Superior temporal gyrus (tissue), 1 donor: ENCODE measurements around the gene CENPV.
"Not testable (repeated sequence)": the region's sequence is repeated elsewhere in the genome, so short reads cannot be mapped to it uniquely, and the experiment has no call there.

Experiments used
- DNase-seq: peaks from one replicate; pipeline ENCODE4 v3.0.0-alpha.2; 2016; ENCODE audit errors: extremely low spot score

The CENPV gene

DNA sequence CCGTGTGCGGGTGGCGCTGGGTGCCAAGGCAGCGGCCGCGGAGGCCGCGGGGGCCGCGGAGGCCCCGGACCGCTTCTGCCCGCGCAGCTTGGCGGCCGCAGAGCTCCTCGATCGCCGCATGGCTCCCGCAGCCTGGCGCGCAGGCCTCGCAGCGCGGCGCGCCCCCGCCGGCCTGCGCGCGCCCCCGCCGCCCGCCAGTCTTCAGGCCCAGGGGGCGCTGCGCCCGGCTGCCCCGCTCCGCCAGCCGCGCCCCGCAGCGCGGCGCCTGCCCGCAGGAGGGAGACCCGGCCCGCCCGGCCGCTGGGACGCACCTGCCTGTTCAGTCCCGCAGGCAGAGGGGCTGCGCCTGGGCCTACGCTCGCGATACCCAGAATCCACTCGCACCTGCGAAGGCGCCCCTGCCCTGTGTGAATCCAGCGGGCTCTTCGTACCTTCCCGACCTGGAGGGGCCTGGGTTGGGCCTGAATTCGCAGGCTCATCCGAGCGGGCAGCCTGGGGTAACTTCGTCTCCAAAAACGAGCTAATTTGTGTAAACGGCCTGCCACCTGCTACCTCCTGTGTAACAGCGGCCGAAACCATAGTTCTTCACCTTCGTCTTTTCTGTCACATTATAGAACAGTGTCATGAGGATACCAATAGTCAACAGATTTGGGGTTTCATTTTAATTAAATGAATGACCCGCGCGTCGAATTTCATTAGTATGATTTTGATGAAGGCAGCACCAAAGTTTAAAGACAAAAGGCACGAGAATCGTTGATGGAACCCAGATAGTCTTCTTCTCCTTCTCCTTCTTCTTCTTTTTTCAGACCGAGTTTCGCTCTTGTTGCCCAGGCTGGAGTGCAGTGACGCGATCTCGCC is at the start of gene CENPV:
TSS of gene CENPV (minus strand) at position 153 of the 858 bp plus-strand sequence. CDS start at position 120, 33 bp downstream.
- no peak for DNase-seq

DNA sequence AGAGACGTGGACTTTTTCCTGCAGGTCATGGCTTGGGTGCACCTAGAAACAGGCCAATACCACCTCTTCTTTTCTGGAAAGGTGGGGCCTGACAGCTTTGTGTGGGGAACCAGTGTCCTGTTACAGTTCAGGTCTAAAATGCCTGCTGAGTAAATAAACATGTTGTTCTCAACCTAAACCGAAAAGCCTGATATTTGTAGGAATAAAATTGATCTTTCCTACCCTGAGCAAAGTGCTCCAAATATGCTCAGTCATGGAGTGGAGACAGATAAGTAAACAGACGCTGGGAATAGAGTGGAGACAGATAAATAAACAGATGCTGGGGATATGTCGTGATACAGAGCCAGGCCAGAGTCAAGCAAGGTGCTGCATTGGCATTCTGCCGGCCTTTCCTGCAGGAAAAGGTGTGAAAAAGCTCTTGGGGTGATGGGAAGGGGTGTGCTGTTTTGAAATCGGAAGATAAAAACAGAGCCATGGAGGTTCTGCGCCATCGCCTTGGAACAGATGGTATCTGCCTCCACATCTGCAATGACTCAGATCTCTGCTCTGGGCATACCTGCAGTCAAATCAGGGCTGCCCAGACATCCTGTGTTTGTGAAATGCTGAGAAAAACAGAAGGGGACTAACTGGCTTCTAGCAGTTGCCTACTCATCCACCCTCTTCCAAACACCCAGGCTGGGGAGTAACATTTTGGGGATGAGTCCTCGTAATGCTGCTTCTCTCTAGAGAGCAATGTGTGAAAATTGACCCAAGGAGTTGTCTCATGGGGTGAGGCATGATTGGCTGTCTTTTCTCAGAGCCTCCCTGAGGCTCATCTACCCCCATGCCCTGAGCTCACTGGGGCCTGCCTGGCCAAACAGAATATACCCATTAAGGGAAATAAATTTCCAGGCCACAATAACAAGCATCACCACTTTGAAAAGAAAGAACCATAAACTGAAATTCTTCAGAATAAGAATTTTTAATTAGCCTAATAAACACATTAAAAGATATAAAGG is 45.3 kb upstream of the CENPV start:
- peak; percentile 29 for DNase-seq

DNA sequence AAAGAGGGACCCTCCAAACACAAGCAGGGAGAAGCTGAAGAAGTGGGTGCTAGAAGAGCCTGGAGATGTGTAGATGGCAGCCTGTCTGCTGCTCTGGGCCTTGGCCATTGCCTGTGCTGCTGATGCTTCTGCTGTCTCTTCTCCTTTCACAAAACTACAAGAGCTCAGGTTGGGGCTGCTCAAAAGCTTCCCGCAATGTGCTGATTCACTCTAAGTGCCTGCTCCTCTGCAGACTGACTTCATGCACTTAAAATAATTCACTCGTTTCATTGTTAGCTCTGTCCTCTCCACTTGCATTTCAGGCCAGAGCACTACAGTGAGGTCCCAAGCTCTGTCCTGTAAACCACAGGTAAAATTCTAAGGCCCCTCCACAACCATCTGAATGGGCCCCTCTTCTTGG is 43.4 kb upstream of the CENPV start:
- peak; percentile 45 for DNase-seq

DNA sequence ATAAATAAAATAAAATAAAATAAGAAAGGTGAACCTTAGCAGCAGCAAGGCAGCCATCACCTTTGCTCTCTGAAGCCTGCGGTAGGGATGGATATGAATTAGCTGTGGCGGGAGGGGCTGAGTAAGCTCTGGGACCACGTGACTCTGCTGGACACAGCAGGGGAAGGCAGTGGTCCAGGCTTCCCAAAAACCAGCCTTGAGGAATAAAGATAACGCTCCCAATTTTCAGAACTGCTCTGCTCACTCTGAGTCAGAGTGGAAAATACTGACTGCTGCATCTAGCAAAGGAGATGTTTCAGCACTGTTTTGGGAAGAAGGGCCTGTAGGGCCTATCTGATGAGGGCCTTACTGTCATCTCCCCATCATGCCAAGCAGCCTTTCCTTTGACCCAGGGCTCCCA is 42.6 kb upstream of the CENPV start:
- not testable (repeated sequence) for DNase-seq

DNA sequence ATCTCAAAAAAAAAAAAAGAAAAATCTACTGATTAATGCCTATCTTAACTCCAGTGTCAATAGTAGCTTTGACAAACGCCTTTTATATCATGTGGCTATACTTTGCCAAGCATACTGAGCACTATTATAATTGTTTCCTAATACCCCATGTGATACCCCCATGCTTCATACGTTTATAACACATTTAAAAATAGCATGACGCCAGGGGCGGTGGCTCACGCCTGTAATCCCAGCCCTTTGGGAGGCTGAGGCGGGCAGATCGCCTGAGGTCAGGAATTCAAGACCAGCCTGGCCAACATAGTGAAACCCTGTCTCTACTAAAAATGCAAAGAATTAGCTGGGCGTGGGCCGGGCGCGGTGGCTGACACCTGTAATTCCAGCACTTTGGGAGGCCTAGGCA is 39.2 kb upstream of the CENPV start:
- not testable (repeated sequence) for DNase-seq

DNA sequence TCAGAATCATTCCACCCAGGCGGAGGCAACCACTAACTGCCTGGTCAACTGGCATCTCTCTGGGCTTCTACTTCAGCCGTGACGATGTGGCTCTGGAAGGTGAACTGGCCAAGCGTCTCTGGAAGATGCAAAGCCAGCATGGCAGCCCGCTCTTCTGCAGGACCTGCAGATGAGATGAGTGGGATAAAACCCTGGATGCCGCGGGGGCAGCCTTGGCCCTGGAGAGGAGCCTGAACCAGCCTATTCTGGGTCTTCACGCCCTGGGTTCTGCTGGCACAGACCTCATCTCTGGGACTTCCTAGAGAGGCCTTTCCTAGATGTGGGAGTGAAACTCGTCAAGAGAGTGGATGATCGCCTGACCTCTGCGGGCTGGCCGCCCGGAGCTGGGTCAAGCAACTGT is 38.2 kb upstream of the CENPV start:
- no peak for DNase-seq

DNA sequence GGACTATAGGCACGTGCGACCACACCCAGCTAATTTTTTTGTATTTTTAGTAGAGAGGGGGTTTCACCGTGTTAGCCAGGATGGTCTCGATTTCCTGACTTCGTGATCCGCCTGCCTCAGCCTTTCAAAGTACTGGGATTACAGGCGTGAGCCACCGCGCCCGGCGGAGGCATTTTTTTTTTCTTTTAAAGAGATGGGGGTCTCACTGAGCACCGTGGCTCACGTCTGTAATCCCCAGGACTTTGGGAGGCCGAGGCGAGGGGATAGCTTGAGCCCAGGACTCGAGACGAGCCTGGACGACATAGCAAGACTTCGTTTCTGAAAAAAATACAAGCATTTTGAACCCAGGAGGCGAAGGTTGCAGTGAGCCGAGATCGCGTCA is 32.8 kb upstream of the CENPV start:
- not testable (repeated sequence) for DNase-seq

DNA sequence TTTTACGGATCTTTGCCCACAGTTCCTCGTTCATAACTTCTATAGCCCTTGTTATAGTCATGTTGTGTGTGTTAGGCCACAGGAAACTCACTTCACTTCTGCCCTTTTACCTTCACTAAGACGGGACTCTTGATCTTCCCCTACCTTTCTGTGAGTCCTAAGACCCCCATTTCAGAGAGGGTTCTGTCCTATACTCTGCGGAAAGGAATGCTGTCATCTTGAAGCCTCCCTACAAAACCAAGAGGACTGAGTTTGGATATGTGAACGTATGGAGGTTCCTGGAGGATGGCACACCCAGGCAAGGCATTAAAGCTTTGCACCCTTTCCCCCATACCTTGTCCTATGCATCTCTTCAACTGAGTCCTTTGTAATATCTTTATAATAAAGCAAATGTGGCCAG is 31.3 kb upstream of the CENPV start:
- no peak for DNase-seq

DNA sequence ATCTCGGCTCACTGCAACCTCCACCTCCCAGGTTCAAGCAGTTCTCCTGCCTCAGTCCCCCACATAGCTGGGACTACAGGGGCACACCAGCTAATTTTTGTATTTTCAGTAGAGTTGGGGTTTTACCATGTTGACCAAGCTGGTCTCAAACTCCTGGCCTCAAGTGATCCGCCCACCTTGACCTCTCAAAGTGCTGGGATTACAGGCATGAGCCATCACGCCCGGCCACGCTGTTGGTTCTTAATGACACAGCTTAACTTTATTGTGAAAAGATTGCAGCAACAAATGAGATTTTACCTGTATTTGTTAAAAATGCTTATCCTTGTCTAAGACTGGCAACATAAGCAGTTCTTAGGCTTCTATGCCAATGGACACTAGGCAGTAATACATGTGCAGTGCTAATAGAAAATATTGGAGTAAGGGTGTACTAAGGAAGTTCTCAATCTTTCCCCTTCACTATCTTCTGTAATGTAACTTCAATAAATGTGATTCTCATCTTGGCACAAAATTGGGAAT is 30.6 kb upstream of the CENPV start:
- no peak for DNase-seq

DNA sequence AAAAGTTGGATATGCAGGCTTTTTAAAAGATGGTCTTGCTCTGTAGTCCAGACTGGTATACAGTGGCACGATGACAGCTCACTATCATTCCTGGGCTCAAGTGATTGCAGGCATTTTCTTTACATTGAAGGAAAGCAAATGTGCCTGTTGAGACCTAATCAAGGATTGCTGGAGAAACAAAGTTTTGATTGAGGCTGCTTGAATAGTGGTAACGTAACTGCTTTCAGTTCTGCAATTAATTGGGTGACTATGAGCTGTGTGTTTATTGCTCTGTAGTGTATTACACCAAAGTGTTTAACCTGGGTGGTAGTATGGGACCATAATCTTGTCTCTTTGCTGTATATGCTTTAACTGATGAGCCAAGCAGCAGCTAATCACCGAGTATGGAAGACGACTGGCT is 29.9 kb upstream of the CENPV start:
- DNase-seq, result no peak

DNA sequence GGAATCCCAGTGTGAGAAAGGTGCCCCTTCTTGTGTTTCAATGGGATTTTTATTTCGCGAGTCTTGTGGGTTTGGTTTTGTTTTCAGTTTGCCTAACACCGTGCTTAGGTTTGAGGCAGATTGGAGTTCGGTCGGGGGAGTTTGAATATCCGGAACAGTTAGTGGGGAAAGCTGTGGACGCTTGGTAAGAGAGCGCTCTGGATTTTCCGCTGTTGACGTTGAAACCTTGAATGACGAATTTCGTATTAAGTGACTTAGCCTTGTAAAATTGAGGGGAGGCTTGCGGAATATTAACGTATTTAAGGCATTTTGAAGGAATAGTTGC is 28.2 kb upstream of the CENPV start:
- DNase-seq, result peak; percentile 56

DNA sequence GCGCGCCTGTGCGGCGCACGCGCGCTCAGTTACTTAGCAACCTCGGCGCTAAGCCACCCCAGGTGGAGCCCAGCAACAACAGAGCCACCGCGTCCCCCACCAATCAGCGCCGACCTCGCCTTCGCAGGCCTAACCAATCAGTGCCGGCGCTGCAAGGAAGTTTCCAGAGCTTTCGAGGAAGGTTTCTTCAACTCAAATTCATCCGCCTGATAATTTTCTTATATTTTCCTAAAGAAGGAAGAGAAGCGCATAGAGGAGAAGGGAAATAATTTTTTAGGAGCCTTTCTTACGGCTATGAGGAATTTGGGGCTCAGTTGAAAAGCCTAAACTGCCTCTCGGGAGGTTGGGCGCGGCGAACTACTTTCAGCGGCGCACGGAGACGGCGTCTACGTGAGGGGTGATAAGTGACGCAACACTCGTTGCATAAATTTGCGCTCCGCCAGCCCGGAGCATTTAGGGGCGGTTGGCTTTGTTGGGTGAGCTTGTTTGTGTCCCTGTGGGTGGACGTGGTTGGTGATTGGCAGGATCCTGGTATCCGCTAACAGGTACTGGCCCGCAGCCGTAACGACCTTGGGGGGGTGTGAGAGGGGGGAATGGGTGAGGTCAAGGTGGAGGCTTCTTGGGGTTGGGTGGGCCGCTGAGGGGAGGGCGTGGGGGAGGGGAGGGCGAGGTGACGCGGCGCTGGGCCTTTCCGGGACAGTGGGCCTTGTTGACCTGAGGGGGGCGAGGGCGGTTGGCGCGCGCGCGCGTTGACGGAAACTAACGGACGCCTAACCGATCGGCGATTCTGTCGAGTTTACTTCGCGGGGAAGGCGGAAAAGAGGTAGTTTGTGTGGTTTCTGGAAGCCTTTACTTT is 27.6 kb upstream of the CENPV start, which contains the start of gene UBB:
TSS of gene UBB (plus strand) at position 452 of the 856 bp plus-strand sequence. CDS start 817 bp downstream, outside the sequence.
- DNase-seq, result peak; percentile 98

DNA sequence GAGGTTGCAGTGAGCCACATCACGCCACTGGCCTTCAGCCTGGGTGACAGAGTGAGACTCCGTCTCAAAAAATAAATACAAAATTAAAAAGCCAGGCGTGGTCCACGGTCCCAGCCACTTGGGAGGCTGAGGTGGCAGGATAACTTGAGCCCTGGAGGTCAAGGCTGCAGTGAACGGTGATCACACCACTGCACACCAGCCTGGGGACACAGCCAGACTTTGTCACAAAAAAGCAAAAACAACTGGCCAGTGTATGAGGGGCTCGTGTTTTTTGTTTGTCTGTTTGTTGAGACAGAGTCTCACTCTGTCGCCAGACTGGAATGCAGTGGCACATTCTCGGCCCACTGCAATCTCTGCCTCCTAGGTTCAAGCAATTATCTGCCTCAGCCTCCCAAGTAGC is 26.4 kb upstream of the CENPV start:
- no peak for DNase-seq

DNA sequence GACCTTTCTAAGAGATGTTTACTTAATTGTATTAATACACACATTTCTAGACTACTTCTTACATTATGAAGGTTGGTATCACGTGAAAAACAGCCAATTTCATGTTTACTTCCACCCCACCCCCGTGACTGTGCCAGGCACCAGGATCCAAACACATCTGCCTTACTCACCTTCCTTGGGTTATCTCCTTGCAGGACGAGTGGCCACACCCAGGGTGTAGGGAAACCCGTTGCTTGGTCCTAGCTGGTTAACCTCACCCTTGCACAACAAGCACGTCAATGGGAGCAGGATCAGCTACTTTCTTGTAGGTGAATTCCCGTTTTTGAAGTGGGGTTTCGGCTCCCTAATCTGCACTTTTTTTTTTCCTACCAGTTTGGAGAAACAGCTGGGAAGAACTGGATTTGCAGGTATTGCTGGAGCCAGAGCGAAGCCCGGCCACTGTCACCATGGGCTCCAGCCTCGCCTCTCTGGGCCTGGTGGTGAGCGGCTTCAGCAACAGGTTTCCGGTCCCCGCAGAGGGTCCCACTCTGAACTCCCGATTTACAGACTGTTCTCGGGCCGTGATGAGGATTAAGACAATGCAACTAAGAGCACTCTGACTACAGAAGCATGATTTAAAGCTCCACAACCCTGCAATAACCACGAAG is 25.5 kb upstream of the CENPV start:
- DNase-seq, result peak; percentile 58

DNA sequence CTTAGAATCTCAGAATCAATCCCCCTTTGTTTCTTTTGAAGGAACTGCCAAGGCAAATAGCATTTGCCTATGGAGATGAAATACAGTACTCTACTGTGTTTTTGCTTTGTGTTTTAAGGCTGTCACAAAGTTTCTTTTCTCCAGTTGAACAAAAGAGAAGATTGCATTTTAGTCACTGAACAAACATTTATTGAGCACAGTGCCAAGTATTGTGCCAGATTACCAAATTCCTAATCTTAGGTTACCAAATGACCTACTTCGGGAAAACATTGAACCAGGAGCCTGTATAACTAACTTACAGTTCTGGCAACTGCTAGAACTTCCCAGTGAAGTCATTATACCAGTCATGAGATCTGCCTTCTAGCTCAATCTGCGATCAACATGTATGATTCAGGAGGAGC is 24.7 kb upstream of the CENPV start:
- DNase-seq, result peak; percentile 92

DNA sequence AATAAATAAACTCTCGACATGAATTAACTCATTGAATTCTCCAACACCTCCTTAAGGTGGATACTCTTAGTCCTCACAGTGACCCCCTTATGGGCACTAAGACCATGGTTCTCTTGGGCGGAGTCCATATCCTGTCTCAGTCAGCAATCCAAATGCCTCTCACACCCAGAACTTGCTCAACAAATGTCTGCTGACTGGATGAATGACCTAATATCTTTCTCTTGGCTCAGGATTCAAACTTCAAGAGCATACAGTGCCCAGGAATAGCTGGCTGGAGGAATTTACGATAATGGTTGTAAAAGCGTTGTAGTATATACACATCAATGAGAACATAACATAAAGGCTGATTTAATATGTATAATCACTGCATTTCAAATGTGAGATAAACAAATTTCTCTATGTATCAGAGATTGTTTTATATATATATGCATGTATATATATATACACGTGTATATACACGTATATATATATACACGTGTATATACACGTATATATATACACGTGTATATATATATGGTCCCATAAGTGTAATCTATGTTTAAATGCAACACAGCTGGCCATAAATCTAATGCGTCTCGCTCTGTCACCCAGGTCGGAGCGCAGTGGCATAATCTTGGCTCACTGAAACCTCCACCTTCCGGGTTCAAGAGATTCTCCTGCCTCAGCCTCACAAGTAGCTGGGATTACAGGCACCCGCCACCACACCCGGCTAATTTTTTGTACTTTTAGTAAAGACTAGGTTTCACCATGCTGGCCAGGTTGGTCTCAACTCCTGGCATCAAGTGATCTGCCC is 21.1 kb upstream of the CENPV start:
- DNase-seq, result no peak

DNA sequence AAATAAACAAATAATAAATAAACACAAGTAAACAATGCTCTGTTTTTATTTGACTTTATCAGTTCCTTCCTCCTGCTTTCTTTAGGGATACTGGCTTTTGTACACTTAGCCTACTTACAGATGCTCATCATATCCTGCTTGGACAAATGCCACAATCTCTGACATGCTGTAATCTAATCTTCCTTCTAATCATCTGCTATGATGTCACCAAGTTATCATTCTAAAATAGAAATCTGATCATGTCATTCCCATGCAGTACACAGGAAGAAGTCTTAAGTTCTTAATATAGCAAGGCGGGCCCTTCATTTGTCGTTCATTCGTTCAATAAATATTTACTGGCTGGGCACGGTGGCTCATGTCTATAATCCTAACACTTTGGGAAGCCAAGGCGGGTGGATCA is 18.5 kb upstream of the CENPV start:
- DNase-seq, result no peak

DNA sequence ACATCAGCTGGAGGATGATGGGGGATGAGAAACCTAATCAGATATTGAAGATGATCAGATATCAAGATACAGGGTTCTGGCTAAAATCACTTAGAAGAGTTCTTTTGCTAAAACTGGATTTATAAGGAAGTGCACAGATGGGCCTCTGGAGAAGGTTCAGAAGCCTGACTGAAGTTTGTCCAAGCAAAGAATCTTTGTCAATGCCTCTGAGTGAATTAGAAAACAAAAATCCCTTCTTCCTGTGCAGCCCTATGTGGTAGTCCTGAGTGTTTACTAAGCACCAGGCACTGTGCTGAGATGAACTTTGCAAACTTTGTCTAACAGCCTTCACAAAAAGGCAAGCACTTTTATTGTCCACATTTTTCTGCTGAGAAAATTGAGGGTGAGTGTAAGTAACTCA is 11.4 kb upstream of the CENPV start:
- no peak for DNase-seq

DNA sequence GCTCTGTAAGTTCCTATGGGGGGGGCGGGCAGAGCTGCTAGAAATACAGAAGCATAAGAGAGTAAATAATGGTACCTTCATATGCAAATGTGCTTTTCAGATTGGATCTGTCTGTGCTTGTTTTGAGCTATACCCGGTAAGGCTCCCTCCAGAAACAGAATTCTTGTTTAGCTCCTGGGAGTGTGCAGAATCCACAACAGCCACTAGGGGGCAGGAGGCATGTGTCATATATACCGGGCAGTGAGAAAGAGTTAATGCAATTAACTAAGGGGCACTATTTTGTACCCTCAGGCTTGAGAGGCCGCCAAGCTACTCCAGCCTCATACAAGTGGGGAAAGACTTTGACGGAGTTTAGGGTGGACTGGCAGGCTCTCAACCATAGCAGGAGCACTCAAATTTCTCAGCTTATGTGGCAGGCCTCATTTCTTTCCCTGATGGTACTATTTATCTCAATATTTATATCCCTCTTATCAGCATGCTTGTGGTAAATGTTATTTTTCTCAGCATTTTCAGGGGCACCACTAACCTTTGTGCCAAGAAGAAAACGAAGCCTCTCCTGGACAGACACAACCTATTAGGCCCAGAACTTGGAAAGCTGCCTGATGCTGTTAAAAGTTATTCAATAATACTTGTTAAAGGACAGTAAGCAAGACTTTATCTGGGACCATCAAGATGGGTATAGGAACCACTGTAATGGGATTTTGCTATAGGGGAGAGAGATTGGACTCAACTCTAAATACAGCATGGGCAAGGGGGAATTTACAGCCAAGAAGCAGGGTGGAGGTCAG is 10.7 kb upstream of the CENPV start:
- peak; percentile 95 for DNase-seq
